Transverse colon (tissue), 4 donors: ENCODE results near the gene CHTF8. TPM values are rescaled to one million over a fixed set of nuclear protein-coding genes. Genes with fewer than 3 reads are reported as not detected.

Experiments
- DNase-seq: peaks from one replicate; pipeline ENCODE4 v3.0.0-alpha.2; 2019
- H3K27ac ChIP-seq, 4 donors: fragments of 200-600 bp; sonication (generic); 2 replicates each; pipeline ENCODE4 v1.5.1; 2016 to 2018; ENCODE audit warnings: inconsistent platforms in 4 of 4
- H3K27me3 ChIP-seq: fragments of 200-600 bp; sonication (generic); 2 replicates; pipeline ENCODE4 v1.5.1; 2017; ENCODE audit warnings: inconsistent platforms
- H3K36me3 ChIP-seq, 4 donors: fragments of 200-600 bp; sonication (generic); 2 replicates each; pipeline ENCODE4 v1.5.1; 2017 to 2019; ENCODE audit warnings: inconsistent platforms in 4 of 4
- H3K4me1 ChIP-seq, 4 donors: fragments of 200-600 bp; sonication (generic); 2 replicates each; pipeline ENCODE4 v1.5.1; 2017 to 2020; ENCODE audit warnings: inconsistent platforms in 4 of 4
- H3K4me3 ChIP-seq, 4 donors: fragments of 200-600 bp; sonication (generic); 1 replicate in 1 of 4; 2 replicates in 3 of 4; pipeline versions ENCODE4 v1.5.1 to v1.6.1; 2017 to 2019; ENCODE audit warnings: inconsistent platforms in 4 of 4
- H3K9me3 ChIP-seq, 2 donors: fragments of 200-600 bp; sonication (generic); 2 replicates each; pipeline ENCODE4 v1.5.1; 2017 to 2019; ENCODE audit warnings: inconsistent platforms in 2 of 2
- EP300 ChIP-seq: sonication (generic); formaldehyde crosslinking; IDR thresholded peaks from one replicate; pipeline ENCODE4 v1.6.1; 2017; ENCODE audit warnings: antibody characterized with exemption, low read depth
- POLR2A ChIP-seq: fragments of 450-650 bp; IDR thresholded peaks from one replicate; pipeline ENCODE4 v1.6.1; 2016; ENCODE audit warnings: antibody characterized with exemption, mild to moderate bottlenecking, moderate library complexity
- POLR2AphosphoS5 ChIP-seq, 3 donors: sonication (generic); formaldehyde crosslinking; IDR thresholded peaks; one replicate each; pipeline ENCODE4 v1.6.1; 2016; ENCODE audit warnings: antibody characterized with exemption in 3 of 3
- WGBS, 2 donors: methylation state at CpG; one replicate each; pipeline ENCODE4 v1.1.5; 2018; ENCODE audit warnings: low coverage in 1 of 2; 5-methylcytosine and 5-hydroxymethylcytosine counted together
- in situ Hi-C, 4 donors: fragments of 200-750 bp; cut with MboI; loops; one replicate each; pipeline versions ENCODE4 v1.15.0 to v1.15.1; 2017; ENCODE audit warnings: low sequenced_read_pairs in 3 of 4, low pct_ligation_motif_present in 1 of 4, low pct_unique_long_range_greater_than_20kb in 1 of 4
- intact Hi-C: fragments of 100-400 bp; cut with DNase I; formaldehyde crosslinking; loops from one replicate; pipeline ENCODE4 v1.15.1; 2023; ENCODE audit warnings: low total_unique reads
- total RNA-seq, 4 donors: library from RNA; depleted of rRNA; stranded (reverse); fragments of >200 nt; gene quantifications; one replicate each; pipeline ENCODE4 v1.1.0, GENCODE V29; 2016
- TF ChIP-seq, protein P1 (sequence below), 5 experiments: fragments of 200-600 bp in 3 of 5; fragments of 450-650 bp in 2 of 5; sonication (generic) in 3 of 5; IDR thresholded peaks; 1 replicate in 2 of 5; 2 replicates in 3 of 5; pipeline ENCODE4 v1.5.1; 2016 to 2017; ENCODE audit warnings: antibody characterized with exemption in 5 of 5, inconsistent platforms in 3 of 5, mild to moderate bottlenecking in 2 of 5, moderate library complexity in 1 of 5

CHTF8 gene
- total RNA-seq, 4 donors from 2014 or later, result 49.2 to 207 (median 68.9) TPM

DNA sequence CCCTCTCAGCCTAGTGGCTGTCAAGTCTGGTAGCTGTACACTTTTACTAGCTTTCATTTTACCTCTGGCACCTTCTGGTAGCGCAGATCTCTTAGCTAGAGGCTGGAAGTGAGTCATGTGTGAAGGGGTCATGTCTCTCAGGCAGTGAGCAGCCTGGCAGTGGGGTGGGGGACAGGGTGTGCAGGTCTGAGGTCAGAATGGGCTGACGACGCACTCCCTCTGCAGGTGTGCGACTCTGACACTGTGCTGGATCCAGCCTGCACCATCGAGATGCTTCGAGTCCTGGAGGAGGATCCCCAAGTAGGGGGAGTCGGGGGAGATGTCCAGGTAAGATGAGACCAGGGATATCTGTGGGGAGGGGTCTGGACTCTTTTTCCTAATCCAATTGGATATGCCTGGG, 19.2 kb downstream of the CHTF8 start:
- no peak for DNase-seq
- intact Hi-C loops, result no loop called here
- peaks cover 0 to 2% (median 1%) of the 10 kb centered on the region in 4 donors for H3K4me1 ChIP-seq
- H3K9me3 ChIP-seq, result no peaks in the 10 kb centered on the region
- H3K36me3 ChIP-seq, result peaks cover 0 to 25% (median under 1%) of the 10 kb centered on the region in 4 donors
- WGBS, 2 donors, result 90% methylated on average over 7 of the region's 7 CpGs; no CpG with 5 or more reads in 1 of the 2 donors
- no peak overlapping the region for H3K4me3 ChIP-seq
- no peak for TF ChIP-seq EP300
- TF ChIP-seq, protein P1, sequence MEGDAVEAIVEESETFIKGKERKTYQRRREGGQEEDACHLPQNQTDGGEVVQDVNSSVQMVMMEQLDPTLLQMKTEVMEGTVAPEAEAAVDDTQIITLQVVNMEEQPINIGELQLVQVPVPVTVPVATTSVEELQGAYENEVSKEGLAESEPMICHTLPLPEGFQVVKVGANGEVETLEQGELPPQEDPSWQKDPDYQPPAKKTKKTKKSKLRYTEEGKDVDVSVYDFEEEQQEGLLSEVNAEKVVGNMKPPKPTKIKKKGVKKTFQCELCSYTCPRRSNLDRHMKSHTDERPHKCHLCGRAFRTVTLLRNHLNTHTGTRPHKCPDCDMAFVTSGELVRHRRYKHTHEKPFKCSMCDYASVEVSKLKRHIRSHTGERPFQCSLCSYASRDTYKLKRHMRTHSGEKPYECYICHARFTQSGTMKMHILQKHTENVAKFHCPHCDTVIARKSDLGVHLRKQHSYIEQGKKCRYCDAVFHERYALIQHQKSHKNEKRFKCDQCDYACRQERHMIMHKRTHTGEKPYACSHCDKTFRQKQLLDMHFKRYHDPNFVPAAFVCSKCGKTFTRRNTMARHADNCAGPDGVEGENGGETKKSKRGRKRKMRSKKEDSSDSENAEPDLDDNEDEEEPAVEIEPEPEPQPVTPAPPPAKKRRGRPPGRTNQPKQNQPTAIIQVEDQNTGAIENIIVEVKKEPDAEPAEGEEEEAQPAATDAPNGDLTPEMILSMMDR (IDR thresholded peaks at IDR 0.05), result no peak
- no peak for TF ChIP-seq POLR2A
- H3K27ac ChIP-seq, result no peak overlapping the region
- in situ Hi-C loops, result loop anchor here in 1 of 4 donors (25.0 kb wide), 1 partner anchor 201 kb away; no protein-coding TSS in a partner anchor
- H3K27me3 ChIP-seq, result peaks cover under 1% of the 10 kb centered on the region

DNA sequence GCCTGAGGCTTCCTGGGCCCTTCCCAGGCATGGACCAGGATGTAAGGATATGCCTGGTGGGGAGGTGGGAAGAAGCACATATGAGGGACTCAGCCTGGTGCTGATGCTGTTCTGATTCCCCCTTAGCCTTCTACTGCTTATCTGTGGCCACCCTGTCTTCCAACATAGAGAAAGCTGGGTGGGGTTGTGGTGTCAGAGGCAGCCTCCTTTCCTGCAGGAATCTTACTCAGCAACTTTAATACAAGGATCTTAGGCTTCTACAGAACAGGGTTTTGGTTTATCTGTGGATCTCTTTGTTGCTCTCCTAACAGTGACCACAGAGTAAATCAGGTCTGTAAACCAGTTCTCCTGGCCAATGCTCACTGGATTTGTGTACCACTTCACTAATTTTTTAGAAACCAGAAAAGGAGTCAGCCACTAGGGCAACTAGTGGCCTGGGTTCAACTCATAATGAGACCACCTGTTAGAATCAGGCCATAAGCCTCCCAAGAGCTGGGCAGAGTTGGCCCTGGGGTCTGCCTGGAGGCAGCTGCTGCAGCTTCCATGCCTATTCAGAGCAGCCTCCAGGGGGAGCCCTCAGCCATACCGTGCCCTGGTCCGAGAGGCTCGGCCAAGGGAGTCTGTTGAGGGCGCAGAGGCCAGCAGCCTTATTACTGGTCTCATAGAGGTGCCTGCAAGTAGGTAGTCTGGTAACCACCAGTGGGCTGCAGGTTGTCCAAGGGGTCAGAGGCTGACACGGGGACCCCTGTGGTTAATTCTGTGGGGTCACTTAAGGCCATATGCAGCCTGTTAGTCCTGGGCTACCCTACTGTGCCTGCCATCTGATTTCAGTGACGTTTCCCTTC, 19.9 kb downstream of the CHTF8 start:
- no peak overlapping the region for H3K27ac ChIP-seq
- intact Hi-C loops (no loop called here), in situ Hi-C loops (loop anchor here in 1 of 4 donors (25.0 kb wide), 1 partner anchor 200 kb away; no protein-coding TSS in a partner anchor)
- TF ChIP-seq POLR2A, result no peak
- TF ChIP-seq, protein P1 (IDR thresholded peaks at IDR 0.05), result peak; percentile 50 to 72 (median 59)
- 51% methylated on average over 3 of the region's 6 CpGs; no CpG with 5 or more reads in 1 of the 2 donors for WGBS, 2 donors
- peaks cover 6% of the 10 kb centered on the region for H3K27me3 ChIP-seq
- no peaks in the 10 kb centered on the region for H3K9me3 ChIP-seq
- H3K4me3 ChIP-seq, result no peak overlapping the region
- peaks cover 0 to 18% (median 0%) of the 10 kb centered on the region in 4 donors for H3K36me3 ChIP-seq
- H3K4me1 ChIP-seq, result peaks cover 3 to 9% (median 7%) of the 10 kb centered on the region in 4 donors
- peak; percentile 64 for DNase-seq

- no peak overlapping the region for H3K4me3 ChIP-seq
- peaks cover 0 to 11% (median 0%) of the 10 kb centered on the region in 4 donors for H3K36me3 ChIP-seq
- no peak overlapping the region for H3K27ac ChIP-seq
- in situ Hi-C loops, result loop anchor here in 1 of 4 donors (25.0 kb wide), 1 partner anchor 200 kb away; no protein-coding TSS in a partner anchor
- H3K4me1 ChIP-seq, result peaks cover 9 to 16% (median 14%) of the 10 kb centered on the region in 4 donors
- H3K27me3 ChIP-seq, result peaks cover 13% of the 10 kb centered on the region
- no peaks in the 10 kb centered on the region for H3K9me3 ChIP-seq
- TF ChIP-seq POLR2AphosphoS5 (IDR thresholded peaks at IDR 0.05), result no peak
- no peak for TF ChIP-seq POLR2A
- no peak for TF ChIP-seq EP300
- TF ChIP-seq, protein P1 (IDR thresholded peaks at IDR 0.05), result no peak
- WGBS, 2 donors, result 89% methylated on average over 5 of the region's 5 CpGs; no CpG with 5 or more reads in 1 of the 2 donors
- intact Hi-C loops, result no loop called here
- DNase-seq, result no peak
Measured at GRCh38 chr16:69111876-69112230, 20.5 kb downstream of the CHTF8 start.

- in situ Hi-C loops, result loop anchor here in 1 of 4 donors (25.0 kb wide), 1 partner anchor 199 kb away; no protein-coding TSS in a partner anchor
Measured at GRCh38 chr16:69111216-69111875, 21.0 kb downstream of the CHTF8 start.

More at GRCh38 chr16:69111216-69111875, 21.0 kb downstream of the CHTF8 start:
- Histone ChIP-seq H3K27ac (no peak overlapping the region), H3K9me3 (no peaks in the 10 kb centered on the region), H3K4me1 (peaks cover 14 to 21% (median 19%) of the 10 kb centered on the region in 4 donors), H3K4me3 (no peak overlapping the region), H3K27me3 (peaks cover 18% of the 10 kb centered on the region), H3K36me3 (peaks cover 0 to 10% (median 0%) of the 10 kb centered on the region in 4 donors)
- TF ChIP-seq POLR2AphosphoS5 (IDR thresholded peaks at IDR 0.05) (no peak), EP300 (no peak), POLR2A (no peak)
- TF ChIP-seq, protein P1 (IDR thresholded peaks at IDR 0.05), result no peak
- WGBS, 2 donors, result 90 to 97% methylated on average over 5 to 6 of the region's 6 CpGs
- no peak for DNase-seq
- intact Hi-C loops, result no loop called here
